KBM-7 (cell line): Measurements from ENCODE around the gene CAPN13.

Source experiments
- DNase-seq: peaks from one replicate; pipeline ENCODE4 v3.0.0-alpha.2; 2015
- in situ Hi-C: fragments of 300-500 bp; cut with MboI; formaldehyde crosslinking; loops from 2 replicates; pipeline ENCODE4 v1.14.3; 2020; ENCODE audit warnings: low sequenced_read_pairs, low pct_unique_long_range_greater_than_20kb, mixed read lengths

CAPN13 gene

GRCh38 chr2:30790879-30791278 is 16.4 kb downstream of the CAPN13 start:
- in situ Hi-C loops, result no loop called here
- DNase-seq, result no peak

GRCh38 chr2:30789670-30790210 is 17.5 kb downstream of the CAPN13 start:
- no peak for DNase-seq
- in situ Hi-C loops, result no loop called here

GRCh38 chr2:30786923-30787685 is 20.1 kb downstream of the CAPN13 start:
- no peak for DNase-seq
- in situ Hi-C loops, result no loop called here

GRCh38 chr2:30784682-30785081 is 22.6 kb downstream of the CAPN13 start:
- DNase-seq, result no peak
- in situ Hi-C loops, result no loop called here

GRCh38 chr2:30781961-30782533 is 25.2 kb downstream of the CAPN13 start:
- in situ Hi-C loops, result no loop called here
- no peak for DNase-seq

GRCh38 chr2:30781451-30781850 is 25.8 kb downstream of the CAPN13 start:
- in situ Hi-C loops, result no loop called here
- DNase-seq, result no peak

GRCh38 chr2:30780776-30781330 is 26.4 kb downstream of the CAPN13 start:
- DNase-seq, result no peak
- in situ Hi-C loops, result no loop called here

- DNase-seq, result no peak
- in situ Hi-C loops, result no loop called here
Observed at GRCh38 chr2:30778611-30779010, 28.6 kb downstream of the CAPN13 start.

GRCh38 chr2:30777661-30778505 is 29.4 kb downstream of the CAPN13 start:
- DNase-seq, result no peak
- in situ Hi-C loops, result no loop called here

GRCh38 chr2:30776831-30777635 is 30.2 kb downstream of the CAPN13 start:
- in situ Hi-C loops, result no loop called here
- no peak for DNase-seq

GRCh38 chr2:30775833-30776232 is 31.4 kb downstream of the CAPN13 start:
- DNase-seq, result no peak
- in situ Hi-C loops, result no loop called here

- DNase-seq, result no peak
- in situ Hi-C loops, result no loop called here
Observed at GRCh38 chr2:30772021-30772705, 35.1 kb downstream of the CAPN13 start.

GRCh38 chr2:30770816-30771576 is 36.2 kb downstream of the CAPN13 start:
- in situ Hi-C loops, result no loop called here

GRCh38 chr2:30769891-30770462 is 37.3 kb downstream of the CAPN13 start:
- no peak for DNase-seq

More at GRCh38 chr2:30770816-30771576, 36.2 kb downstream of the CAPN13 start:
- no peak for DNase-seq

GRCh38 chr2:30769481-30769780 is 37.8 kb downstream of the CAPN13 start:
- no peak for DNase-seq
- in situ Hi-C loops, result no loop called here

More at GRCh38 chr2:30769891-30770462, 37.3 kb downstream of the CAPN13 start:
- in situ Hi-C loops, result no loop called here

GRCh38 chr2:30768708-30769480 is 38.4 kb downstream of the CAPN13 start:
- in situ Hi-C loops, result no loop called here
- no peak for DNase-seq
